ENCODE results near the gene DUSP28. TPM values are rescaled to one million over a fixed set of nuclear protein-coding genes. Genes with fewer than 3 reads are reported as not detected.

DUSP28 gene
- total RNA-seq, 1 experiment from 2014 or later: 10.7 TPM

- no peaks in the 10 kb centered on the region; the same call in 1 of the 2 replicates for H3K9me3 ChIP-seq (ENCODE audit: control insufficient read depth, insufficient read depth, low read depth, low read length)
- intact Hi-C loops (cut with micrococcal nuclease; ENCODE audit: unreplicated experiment): no loop called here
- no peaks in the 10 kb centered on the region for H3K36me3 ChIP-seq (ENCODE audit: control insufficient read depth, insufficient read depth, low read length)
- peaks cover 12% of the 10 kb centered on the region for H3K4me1 ChIP-seq (ENCODE audit: control insufficient read depth, insufficient read depth, low read length)
- H3K27me3 ChIP-seq (ENCODE audit: control insufficient read depth, insufficient read depth, low read length): no peaks in the 10 kb centered on the region
- H3K4me3 ChIP-seq (ENCODE audit: low read depth in 2 of 2, low read length in 2 of 2): no peak overlapping the region
- TF ChIP-seq POLR2AphosphoS5 (IDR thresholded peaks at IDR 0.05; ENCODE audit: low read depth, low read length): no peak
- TF ChIP-seq SIN3A (IDR thresholded peaks at IDR 0.05; ENCODE audit: borderline replicate concordance, insufficient read depth, low read depth, low read length): no peak
- POLR2A ChIA-PET: no interaction called here
- ATAC-seq (0 out of 2 replicates have a peak, but pooled peaks have one; percentile 2), DNase-seq (ENCODE audit: low read depth, low spot score) (no peak)
- no peak overlapping the region for H3K27ac ChIP-seq (ENCODE audit: low read length)
- CTCF ChIA-PET: no interaction called here
- no TSS peak for BruUV-seq (replicated peaks)
- in situ Hi-C loops (cut with HindIII; ENCODE audit: low pct_unique_long_range_greater_than_20kb, low sequenced_read_pairs): no loop called here
Observed at GRCh38 chr2:240578110-240578450, 17.9 kb downstream of the DUSP28 start.

GRCh38 chr2:240578488-240578887, 18.3 kb downstream of the DUSP28 start:
- no peak overlapping the region for H3K27ac ChIP-seq (ENCODE audit: low read length)
- no peaks in the 10 kb centered on the region; the same call in 1 of the 2 replicates for H3K9me3 ChIP-seq (ENCODE audit: control insufficient read depth, insufficient read depth, low read depth, low read length)
- ChIA-PET POLR2A (no interaction called here), CTCF (no interaction called here)
- H3K36me3 ChIP-seq (ENCODE audit: control insufficient read depth, insufficient read depth, low read length): no peaks in the 10 kb centered on the region
- no peaks in the 10 kb centered on the region for H3K27me3 ChIP-seq (ENCODE audit: control insufficient read depth, insufficient read depth, low read length)
- no peak for TF ChIP-seq CTCF (IDR thresholded peaks at IDR 0.05)
- TF ChIP-seq SIN3A (IDR thresholded peaks at IDR 0.05; ENCODE audit: borderline replicate concordance, insufficient read depth, low read depth, low read length): no peak; the same call in 1 of the 2 replicates
- no peak for TF ChIP-seq POLR2AphosphoS5 (IDR thresholded peaks at IDR 0.05; ENCODE audit: low read depth, low read length)
- no peak for TF ChIP-seq TCF7L2 (IDR thresholded peaks at IDR 0.05; ENCODE audit: low read depth, low read length)
- no peak for TF ChIP-seq REST (IDR thresholded peaks at IDR 0.05; ENCODE audit: insufficient read depth in 1 of 2, low read depth in 2 of 2, low read length in 1 of 2)
- peaks cover 15% of the 10 kb centered on the region for H3K4me1 ChIP-seq (ENCODE audit: control insufficient read depth, insufficient read depth, low read length)
- intact Hi-C loops (cut with micrococcal nuclease; ENCODE audit: unreplicated experiment) (no loop called here), in situ Hi-C loops (cut with HindIII; ENCODE audit: low pct_unique_long_range_greater_than_20kb, low sequenced_read_pairs) (no loop called here)
- ATAC-seq: no peak
- no TSS peak for BruUV-seq (replicated peaks)
- H3K4me3 ChIP-seq (ENCODE audit: low read depth in 2 of 2, low read length in 2 of 2): no peak overlapping the region
- DNase-seq (ENCODE audit: low read depth, low spot score): no peak

GRCh38 chr2:240579071-240579762, 19.1 kb downstream of the DUSP28 start:
- in situ Hi-C loops (cut with HindIII; ENCODE audit: low pct_unique_long_range_greater_than_20kb, low sequenced_read_pairs): no loop called here
- Histone ChIP-seq H3K36me3 (ENCODE audit: control insufficient read depth, insufficient read depth, low read length) (no peaks in the 10 kb centered on the region), H3K4me3 (ENCODE audit: low read depth in 2 of 2, low read length in 2 of 2) (no peak overlapping the region), H3K9me3 (ENCODE audit: control insufficient read depth, insufficient read depth, low read depth, low read length) (no peaks in the 10 kb centered on the region; the same call in 1 of the 2 replicates), H3K4me1 (ENCODE audit: control insufficient read depth, insufficient read depth, low read length) (peaks cover 15% of the 10 kb centered on the region), H3K27ac (ENCODE audit: low read length) (0 out of 2 replicates have a peak overlapping the region, but pooled peaks have one; percentile 15), H3K27me3 (ENCODE audit: control insufficient read depth, insufficient read depth, low read length) (no peaks in the 10 kb centered on the region)
- ATAC-seq: no peak
- CTCF ChIA-PET: no interaction called here
- DNase-seq (ENCODE audit: low read depth, low spot score): no peak
- intact Hi-C loops (cut with micrococcal nuclease; ENCODE audit: unreplicated experiment): no loop called here
- no TSS peak for BruUV-seq (replicated peaks)
- POLR2A ChIA-PET: no interaction called here
- TF ChIP-seq CTCF (IDR thresholded peaks at IDR 0.05) (no peak), REST (IDR thresholded peaks at IDR 0.05; ENCODE audit: insufficient read depth in 1 of 2, low read depth in 2 of 2, low read length in 1 of 2) (no peak), POLR2AphosphoS5 (IDR thresholded peaks at IDR 0.05; ENCODE audit: low read depth, low read length) (peak; percentile 43)

Measured in Panc1 (cell line).